ENCODE measurements around the gene ZNF316.

GRCh38 chr7:6624246-6624611 is 12.9 kb upstream of the ZNF316 start:
- TF ChIP-seq POLR2AphosphoS5 (IDR thresholded peaks at IDR 0.05; ENCODE audit: low read depth, low read length) (no peak), REST (IDR thresholded peaks at IDR 0.05; ENCODE audit: insufficient read depth in 1 of 2, low read depth in 2 of 2, low read length in 2 of 2) (no peak), SIN3A (IDR thresholded peaks at IDR 0.05; ENCODE audit: borderline replicate concordance, insufficient read depth, low read length) (no peak)
